ENCODE data around the gene TEX19.

DNA sequence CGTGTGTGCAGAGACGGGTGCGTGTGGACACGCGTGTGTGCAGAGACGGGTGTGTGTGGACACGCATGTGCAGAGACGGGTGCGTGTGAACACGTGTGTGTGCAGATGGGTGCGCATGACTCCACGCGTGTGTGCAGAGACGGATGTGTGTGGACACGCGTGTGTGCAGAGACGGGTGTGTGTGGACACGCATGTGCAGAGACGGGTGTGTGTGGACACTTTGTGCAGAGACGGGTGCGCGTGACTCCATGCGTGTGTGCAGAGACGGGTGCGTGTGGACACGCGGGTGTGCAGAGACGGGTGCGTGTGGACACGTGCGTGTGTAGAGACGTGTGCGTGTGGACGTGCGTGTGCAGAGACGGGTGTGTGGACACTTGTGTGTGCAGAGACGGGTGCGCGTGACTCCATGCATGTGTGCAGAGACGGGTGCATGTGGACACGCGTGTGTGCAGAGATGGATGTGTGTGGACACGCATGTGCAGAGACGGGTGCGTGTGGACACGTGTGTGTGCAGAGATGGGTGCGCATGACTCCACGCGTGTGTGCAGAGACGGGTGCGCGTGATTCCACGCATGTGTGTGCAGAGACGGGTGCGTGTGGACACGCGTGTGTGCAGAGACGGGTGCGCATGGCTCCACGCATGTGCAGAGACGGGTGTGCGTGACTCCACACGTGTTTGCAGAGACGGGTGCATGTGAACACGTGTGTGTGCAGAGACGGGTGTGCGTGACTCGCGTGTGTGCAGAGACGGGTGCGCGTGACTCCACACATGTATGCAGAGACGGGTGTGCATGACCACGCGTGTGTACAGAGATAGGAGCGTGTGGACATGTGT is 40.1 kb upstream of the TEX19 start:
- TF ChIP-seq NANOG (IDR thresholded peaks at IDR 0.05; ENCODE audit: borderline replicate concordance) (no peak), STAT1 (IDR thresholded peaks at IDR 0.05; ENCODE audit: unreplicated experiment) (no peak), EZH2 (IDR thresholded peaks at IDR 0.05; ENCODE audit: low read depth, unreplicated experiment) (no peak), JUNB (IDR thresholded peaks at IDR 0.05; ENCODE audit: unreplicated experiment) (no peak), ETS1 (IDR thresholded peaks at IDR 0.05) (no peak), POLR2AphosphoS5 (IDR thresholded peaks at IDR 0.05; ENCODE audit: low read depth) (no peak), ZNF331 (CRISPR knock-in tag; IDR thresholded peaks at IDR 0.05; ENCODE audit: low read depth) (no peak)
- TF ChIP-seq, protein P1, sequence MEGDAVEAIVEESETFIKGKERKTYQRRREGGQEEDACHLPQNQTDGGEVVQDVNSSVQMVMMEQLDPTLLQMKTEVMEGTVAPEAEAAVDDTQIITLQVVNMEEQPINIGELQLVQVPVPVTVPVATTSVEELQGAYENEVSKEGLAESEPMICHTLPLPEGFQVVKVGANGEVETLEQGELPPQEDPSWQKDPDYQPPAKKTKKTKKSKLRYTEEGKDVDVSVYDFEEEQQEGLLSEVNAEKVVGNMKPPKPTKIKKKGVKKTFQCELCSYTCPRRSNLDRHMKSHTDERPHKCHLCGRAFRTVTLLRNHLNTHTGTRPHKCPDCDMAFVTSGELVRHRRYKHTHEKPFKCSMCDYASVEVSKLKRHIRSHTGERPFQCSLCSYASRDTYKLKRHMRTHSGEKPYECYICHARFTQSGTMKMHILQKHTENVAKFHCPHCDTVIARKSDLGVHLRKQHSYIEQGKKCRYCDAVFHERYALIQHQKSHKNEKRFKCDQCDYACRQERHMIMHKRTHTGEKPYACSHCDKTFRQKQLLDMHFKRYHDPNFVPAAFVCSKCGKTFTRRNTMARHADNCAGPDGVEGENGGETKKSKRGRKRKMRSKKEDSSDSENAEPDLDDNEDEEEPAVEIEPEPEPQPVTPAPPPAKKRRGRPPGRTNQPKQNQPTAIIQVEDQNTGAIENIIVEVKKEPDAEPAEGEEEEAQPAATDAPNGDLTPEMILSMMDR (conservative IDR thresholded peaks at IDR 0.05; ENCODE audit: low read depth in 2 of 2): no peak
- TF ChIP-seq, protein P2, sequence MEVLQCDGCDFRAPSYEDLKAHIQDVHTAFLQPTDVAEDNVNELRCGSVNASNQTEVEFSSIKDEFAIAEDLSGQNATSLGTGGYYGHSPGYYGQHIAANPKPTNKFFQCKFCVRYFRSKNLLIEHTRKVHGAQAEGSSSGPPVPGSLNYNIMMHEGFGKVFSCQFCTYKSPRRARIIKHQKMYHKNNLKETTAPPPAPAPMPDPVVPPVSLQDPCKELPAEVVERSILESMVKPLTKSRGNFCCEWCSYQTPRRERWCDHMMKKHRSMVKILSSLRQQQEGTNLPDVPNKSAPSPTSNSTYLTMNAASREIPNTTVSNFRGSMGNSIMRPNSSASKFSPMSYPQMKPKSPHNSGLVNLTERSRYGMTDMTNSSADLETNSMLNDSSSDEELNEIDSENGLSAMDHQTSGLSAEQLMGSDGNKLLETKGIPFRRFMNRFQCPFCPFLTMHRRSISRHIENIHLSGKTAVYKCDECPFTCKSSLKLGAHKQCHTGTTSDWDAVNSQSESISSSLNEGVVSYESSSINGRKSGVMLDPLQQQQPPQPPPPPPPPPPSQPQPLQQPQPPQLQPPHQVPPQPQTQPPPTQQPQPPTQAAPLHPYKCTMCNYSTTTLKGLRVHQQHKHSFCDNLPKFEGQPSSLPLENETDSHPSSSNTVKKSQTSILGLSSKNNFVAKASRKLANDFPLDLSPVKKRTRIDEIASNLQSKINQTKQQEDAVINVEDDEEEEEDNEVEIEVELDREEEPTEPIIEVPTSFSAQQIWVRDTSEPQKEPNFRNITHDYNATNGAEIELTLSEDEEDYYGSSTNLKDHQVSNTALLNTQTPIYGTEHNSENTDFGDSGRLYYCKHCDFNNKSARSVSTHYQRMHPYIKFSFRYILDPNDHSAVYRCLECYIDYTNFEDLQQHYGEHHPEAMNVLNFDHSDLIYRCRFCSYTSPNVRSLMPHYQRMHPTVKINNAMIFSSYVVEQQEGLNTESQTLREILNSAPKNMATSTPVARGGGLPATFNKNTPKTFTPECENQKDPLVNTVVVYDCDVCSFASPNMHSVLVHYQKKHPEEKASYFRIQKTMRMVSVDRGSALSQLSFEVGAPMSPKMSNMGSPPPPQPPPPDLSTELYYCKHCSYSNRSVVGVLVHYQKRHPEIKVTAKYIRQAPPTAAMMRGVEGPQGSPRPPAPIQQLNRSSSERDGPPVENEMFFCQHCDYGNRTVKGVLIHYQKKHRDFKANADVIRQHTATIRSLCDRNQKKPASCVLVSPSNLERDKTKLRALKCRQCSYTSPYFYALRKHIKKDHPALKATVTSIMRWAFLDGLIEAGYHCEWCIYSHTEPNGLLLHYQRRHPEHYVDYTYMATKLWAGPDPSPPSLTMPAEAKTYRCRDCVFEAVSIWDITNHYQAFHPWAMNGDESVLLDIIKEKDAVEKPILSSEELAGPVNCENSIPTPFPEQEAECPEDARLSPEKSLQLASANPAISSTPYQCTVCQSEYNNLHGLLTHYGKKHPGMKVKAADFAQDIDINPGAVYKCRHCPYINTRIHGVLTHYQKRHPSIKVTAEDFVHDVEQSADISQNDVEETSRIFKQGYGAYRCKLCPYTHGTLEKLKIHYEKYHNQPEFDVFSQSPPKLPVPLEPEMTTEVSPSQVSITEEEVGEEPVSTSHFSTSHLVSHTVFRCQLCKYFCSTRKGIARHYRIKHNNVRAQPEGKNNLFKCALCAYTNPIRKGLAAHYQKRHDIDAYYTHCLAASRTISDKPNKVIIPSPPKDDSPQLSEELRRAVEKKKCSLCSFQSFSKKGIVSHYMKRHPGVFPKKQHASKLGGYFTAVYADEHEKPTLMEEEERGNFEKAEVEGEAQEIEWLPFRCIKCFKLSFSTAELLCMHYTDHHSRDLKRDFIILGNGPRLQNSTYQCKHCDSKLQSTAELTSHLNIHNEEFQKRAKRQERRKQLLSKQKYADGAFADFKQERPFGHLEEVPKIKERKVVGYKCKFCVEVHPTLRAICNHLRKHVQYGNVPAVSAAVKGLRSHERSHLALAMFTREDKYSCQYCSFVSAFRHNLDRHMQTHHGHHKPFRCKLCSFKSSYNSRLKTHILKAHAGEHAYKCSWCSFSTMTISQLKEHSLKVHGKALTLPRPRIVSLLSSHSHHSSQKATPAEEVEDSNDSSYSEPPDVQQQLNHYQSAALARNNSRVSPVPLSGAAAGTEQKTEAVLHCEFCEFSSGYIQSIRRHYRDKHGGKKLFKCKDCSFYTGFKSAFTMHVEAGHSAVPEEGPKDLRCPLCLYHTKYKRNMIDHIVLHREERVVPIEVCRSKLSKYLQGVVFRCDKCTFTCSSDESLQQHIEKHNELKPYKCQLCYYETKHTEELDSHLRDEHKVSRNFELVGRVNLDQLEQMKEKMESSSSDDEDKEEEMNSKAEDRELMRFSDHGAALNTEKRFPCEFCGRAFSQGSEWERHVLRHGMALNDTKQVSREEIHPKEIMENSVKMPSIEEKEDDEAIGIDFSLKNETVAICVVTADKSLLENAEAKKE (CRISPR knock-in tag; IDR thresholded peaks at IDR 0.05): no peak

Measured in GM23338 (cell line).